GM12801 (cell line): ENCODE data around the gene TRAPPC12.

ENCODE experiments used
- TF ChIP-seq, protein P1 (sequence below): IDR thresholded peaks from one replicate; pipeline ENCODE4 v1.5.1; 2011; ENCODE audit warnings: control low read depth; ENCODE audit not compliant: insufficient read length; ENCODE audit errors: extremely low read depth

TRAPPC12 gene

GRCh38 chr2:3389193-3389592 lies 9.7 kb downstream of the TRAPPC12 start:
- TF ChIP-seq, protein P1, sequence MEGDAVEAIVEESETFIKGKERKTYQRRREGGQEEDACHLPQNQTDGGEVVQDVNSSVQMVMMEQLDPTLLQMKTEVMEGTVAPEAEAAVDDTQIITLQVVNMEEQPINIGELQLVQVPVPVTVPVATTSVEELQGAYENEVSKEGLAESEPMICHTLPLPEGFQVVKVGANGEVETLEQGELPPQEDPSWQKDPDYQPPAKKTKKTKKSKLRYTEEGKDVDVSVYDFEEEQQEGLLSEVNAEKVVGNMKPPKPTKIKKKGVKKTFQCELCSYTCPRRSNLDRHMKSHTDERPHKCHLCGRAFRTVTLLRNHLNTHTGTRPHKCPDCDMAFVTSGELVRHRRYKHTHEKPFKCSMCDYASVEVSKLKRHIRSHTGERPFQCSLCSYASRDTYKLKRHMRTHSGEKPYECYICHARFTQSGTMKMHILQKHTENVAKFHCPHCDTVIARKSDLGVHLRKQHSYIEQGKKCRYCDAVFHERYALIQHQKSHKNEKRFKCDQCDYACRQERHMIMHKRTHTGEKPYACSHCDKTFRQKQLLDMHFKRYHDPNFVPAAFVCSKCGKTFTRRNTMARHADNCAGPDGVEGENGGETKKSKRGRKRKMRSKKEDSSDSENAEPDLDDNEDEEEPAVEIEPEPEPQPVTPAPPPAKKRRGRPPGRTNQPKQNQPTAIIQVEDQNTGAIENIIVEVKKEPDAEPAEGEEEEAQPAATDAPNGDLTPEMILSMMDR: no peak

- TF ChIP-seq, protein P1: no peak
Measured at GRCh38 chr2:3390041-3390440, 10.5 kb downstream of the TRAPPC12 start.

- TF ChIP-seq, protein P1: no peak
Measured at GRCh38 chr2:3392216-3392615, 12.7 kb downstream of the TRAPPC12 start.

DNA sequence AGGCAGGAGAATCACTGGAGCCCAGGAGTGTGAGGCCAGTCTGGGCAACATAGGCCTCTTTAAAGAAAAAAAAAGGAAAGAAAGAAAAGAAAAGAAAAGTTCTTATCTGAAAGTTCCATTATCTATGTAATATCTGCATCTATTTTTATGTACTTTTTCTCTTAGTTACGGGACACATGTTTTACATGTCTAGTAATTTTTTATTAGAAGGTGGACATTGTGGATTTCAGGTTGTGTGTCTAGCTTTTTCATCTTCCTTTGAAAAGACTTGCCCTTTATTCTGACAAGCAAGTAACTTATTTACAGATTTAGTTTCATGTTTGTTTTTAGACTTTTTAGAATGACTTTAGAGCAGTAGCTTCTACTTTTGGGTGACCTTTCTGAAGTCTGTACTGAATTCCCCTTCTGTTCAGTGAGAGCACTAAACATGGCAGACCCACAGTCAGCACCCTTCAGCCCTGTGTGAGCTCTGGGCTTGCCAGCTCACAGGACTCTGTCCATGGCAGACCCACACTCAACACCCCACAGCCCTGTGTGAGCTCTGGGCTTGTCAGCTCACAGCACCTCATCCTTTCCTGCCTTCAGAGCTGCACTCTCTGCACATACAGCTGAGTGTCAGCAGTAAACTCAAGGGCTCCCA lies 17.5 kb downstream of the TRAPPC12 start:
- TF ChIP-seq, protein P1: no peak

GRCh38 chr2:3398857-3399256 lies 19.4 kb downstream of the TRAPPC12 start:
- TF ChIP-seq, protein P1: no peak

DNA sequence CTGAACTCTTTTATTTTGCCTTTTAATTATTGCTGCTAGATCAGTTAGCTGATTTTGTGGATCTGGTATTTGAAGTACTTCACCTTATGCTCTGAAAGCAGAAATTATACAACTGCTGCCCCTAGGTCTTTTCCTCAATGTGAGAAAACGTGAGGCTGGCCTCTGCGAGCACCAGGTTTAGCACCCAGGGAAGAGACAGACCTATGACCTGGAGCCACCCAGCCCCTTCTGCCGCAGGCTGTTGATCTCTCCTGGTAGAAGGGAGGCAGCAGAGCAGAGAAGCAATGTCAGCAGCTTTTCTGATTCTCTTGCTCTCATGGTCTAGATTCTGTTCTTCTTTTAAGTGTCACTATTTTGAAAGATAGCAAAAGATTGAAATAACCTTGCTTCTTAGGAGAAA lies 19.9 kb downstream of the TRAPPC12 start:
- TF ChIP-seq, protein P1: no peak

- TF ChIP-seq, protein P1: no peak
Measured at GRCh38 chr2:3399829-3400228, 20.3 kb downstream of the TRAPPC12 start.
